DMS79 (cell line): Measurements from ENCODE around the gene CCDC149.

Experiments used
- DNase-seq: peaks from one replicate; lab custom pipeline; 2025; lab: John Stamatoyannopoulos, UW

Gene CCDC149

DNA sequence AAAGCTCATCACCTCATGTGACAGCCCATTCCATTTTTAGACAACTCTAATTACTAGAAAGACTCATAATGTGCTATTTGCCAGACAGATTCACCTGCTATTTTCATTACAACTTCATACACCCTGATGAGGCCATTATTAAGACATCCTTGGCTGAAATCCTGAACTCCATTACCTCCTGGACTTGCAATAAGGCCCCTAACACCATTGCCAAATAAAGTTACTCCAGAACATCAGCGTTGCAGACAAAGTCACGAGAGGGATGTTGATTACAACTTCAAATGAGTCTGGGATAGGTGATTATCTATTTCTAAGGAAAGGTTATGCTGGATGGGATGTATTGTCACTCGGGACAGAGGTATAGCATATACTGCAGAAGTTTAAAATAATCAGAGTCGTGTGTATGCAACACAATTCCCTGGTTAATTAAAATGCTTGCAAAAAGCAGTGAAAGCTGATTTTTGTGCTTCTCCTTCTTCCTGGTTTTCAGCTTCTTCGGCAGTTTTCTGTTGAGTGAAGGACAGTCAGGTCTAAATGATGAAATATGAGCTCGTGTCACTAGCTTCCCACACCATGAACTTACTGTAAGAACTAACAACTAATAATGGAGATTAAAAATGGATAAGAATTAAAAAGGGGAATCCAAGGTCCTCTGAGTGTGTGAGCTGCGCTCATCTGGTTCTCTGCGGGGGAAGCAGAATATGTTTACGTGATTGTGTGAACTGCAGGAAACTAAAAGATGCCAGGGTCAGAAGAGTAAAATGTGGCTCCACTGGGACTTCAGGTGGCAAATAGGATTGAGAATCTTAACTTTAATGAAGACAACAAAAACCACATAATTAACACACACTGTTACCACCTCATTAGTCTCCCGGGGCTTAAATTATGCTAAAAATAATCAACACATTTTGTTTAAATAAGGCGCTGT, 135.0 kb downstream of the CCDC149 start:
- DNase-seq = no peak

DNA sequence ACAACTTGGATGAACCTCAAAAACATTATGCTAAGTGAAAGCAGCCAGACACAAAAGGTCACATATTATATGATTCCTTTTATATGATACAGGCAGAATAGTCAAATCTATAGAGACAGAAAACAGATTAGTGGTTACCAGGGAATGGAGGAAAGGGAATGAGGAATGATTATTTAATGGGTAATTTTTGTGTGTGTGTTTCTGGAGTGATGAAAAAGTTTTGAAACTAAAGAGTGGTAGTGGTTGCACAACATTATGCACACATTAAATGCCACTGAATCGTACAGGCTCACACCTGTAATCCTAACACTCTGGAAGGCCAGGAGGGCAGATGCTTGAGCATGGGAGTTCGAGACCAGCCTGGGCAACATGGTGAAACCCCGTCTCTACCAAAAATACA, 137.1 kb downstream of the CCDC149 start:
- no peak for DNase-seq

DNA sequence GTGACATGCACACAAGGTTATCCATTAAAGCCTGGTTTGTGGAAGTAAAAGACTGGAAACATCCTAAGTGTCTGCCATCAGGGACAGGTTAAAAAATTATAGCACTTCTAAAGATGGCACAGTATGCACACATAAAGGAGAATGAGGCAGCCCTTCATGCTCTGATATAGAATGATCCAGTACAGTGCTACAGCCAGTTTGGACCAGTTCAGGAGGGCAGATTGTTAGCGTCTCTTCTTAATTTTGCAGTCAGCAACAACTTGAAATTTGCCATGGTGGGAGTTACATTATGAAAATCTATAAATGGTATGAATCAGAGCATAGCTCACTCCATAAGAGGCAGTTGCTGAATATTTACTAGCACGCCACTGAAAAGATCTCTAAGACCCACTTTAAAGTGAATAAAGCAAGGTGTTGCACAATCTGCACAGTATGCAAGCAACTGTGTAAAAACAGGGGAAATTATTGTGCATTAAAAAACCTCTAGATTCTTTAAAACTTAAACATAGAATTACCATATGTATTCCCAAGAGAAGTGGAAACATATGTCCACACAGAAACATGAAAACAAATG, 137.7 kb downstream of the CCDC149 start:
- no peak for DNase-seq

DNA sequence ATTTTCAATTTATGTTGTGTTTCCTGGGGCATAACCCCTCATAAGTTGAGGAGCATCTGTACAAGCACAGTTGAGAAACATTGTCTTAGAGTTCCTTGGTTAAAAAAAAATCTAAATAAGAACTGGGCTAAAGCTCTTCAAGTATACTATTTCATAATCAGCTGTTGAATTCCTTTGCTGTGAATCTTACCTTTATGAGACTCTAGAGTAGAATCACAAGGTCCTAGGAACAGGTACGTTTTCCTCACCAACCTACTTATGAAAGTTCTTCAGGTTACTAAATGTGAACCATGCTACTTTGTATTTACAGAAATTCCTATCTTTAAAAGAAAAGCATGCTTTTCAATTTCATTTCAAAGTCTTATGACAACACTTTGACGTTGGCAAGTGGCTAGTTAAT, 138.4 kb downstream of the CCDC149 start:
- no peak for DNase-seq

DNA sequence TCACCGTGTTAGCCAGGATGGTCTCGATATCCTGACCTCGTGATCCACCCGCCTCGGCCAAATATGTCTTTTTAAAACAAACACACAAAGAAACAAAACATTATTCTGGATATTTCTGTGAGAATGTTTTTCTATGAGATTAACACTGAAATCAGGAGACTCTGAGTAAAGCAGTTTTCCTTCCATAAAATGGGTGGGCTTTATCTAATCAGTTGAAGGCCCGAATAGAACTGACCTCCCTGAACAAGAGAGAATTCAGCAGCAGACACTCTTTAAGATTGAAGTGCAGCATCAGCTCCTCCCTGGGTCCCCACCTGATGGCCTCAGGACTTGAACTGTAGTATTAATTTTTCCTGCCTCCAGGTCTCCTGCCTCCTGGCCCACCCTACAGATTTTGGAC, 139.9 kb downstream of the CCDC149 start:
- DNase-seq = no peak

DNA sequence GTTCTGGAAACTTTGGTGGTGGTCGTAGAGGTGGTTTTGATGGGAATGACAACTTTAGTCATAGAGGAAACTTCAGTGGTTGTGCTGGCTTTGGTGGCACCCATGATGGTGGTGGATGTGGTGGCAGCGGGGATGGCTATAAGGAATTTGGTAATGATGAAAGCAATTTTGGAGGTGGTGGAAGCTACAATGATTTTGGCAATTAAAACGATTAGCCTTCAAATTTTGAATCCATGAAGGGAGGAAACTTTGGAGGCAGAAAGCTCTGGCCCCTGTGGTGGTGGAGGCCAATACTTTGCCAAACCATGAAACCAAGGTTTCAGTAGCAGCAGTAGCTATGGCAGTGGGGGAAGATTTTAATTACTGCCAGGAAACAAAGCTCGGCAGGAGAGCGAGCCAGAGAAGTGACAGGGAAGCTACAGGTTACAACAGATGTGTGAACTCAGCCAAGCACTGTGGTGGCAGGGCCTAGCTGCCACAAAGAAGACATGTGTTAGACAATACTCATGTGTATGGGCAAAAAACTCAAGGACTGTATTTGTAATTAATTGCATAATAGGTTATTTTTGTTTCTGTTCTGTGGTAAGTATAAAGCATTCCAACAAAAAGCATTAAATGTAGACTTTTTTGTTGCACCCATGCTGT, 140.7 kb downstream of the CCDC149 start:
- DNase-seq = no peak

DNA sequence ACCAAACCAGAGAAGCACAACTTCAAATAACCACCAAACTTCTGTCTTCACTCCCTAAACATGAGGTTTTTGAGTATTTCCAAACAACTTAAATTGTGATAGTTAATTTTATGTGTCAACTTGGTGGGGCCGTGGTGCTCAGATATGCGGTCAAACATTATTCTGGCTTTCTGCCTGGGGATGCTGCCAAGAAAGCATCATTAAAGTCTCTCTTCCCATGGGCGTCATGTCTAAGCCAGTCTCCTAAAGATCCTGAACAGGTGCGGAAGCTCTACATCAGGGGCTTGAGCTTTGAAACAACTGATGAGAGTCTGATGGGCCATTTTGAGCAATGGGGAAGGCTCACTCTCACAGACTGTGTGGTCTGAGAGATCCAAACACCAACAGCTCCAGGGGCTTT, 141.6 kb downstream of the CCDC149 start:
- DNase-seq = no peak

DNA sequence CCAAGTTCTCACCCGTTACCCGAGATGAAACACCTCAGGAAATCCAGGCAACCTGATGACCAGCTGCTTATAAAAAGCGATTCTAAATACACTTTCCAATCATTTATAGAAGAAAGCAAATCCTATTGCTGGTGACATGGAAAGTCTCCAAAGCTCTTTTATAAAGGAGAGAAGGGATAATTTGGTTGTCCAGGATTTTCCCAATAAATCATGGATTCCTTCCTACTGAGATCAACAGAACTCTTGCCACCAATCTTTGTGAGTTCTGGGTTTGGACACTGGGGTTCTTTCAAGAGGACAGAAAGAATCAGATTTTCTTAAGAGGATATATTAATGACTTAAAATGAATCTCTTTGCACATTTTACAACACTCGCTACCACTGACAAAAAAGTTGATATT, 142.2 kb downstream of the CCDC149 start:
- no peak for DNase-seq

DNA sequence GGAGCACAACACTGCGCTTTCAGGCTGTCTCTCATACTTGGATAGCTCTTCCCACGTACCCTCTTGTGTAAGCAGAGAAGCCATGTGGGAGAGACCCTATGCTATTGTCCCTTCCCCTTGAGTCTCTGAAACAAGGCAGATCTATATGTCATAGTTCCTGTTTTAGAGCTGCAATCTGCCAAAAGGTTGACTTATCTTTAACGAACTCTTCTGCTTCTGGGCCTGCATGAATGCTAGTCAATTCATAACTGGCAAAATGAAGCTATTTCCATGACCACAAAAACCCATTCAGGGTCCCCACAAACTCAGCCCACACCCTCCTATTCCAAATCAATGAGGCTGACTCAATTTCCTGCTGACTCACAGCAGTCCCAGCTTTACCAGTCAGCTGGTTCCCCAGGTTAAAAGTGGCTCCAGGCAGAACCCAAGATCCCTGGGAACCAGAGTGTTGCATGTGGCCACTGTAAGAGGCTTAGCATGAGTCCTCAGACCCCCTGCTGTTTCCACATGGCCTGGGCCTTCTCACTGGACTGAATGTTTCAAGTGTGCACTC, 142.7 kb downstream of the CCDC149 start:
- no peak for DNase-seq

DNA sequence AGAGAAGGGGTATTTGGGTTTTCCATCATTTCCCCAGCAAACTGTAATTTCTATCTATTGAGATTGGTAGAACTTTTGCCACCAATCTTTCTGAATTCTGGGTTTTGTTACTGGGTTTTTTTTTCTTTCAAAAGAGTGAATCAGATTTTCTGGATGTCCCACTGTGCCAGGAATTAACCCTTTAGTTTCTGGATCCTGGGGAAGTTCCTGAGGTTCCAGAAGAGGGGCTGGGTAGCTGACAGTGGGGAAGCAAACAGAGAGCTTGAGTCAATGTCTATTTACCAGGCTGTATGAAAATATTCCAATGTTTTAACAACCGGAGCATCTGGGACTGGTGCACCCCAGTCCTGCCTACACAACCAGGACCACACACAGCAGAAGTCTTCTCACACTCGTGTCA, 143.3 kb downstream of the CCDC149 start:
- DNase-seq = no peak

DNA sequence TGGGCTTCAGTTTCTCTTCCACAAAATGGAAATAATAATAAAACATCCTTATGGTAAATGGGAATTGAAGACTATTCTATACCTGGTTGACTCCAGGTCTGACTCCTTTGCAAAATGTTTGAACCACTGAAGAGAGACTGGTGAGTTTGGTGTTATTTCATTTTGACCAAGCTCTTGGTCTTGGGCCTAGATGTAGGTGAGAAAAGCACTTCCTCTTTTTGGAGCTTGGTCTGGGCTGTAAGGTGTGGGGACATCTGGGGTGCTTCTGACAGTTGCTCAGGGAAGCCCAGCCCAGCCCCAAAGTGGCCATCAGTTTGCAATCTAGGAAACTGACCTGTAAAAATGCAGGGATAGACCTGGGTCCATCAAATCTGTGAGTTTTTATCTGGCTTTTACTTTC, 144.2 kb downstream of the CCDC149 start:
- no peak for DNase-seq

DNA sequence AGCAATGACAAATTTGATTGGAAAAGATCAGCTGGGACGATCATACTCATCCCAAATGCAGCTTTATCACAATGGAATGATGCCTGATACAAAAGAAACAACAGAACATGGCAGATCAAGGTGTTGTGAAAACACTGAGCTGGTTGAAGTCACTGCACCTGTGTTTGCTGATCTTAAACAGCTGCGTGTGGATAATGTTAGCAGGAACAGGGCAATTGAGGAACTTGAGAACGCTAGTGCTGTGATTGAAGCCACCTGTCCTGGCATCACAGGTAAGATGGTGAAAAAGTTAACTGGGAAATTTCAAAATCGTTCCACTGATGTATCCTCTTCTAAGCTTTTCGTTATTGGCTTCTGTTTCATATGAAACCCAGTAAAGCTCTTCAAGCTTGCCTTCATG, 144.8 kb downstream of the CCDC149 start:
- DNase-seq = no peak

DNA sequence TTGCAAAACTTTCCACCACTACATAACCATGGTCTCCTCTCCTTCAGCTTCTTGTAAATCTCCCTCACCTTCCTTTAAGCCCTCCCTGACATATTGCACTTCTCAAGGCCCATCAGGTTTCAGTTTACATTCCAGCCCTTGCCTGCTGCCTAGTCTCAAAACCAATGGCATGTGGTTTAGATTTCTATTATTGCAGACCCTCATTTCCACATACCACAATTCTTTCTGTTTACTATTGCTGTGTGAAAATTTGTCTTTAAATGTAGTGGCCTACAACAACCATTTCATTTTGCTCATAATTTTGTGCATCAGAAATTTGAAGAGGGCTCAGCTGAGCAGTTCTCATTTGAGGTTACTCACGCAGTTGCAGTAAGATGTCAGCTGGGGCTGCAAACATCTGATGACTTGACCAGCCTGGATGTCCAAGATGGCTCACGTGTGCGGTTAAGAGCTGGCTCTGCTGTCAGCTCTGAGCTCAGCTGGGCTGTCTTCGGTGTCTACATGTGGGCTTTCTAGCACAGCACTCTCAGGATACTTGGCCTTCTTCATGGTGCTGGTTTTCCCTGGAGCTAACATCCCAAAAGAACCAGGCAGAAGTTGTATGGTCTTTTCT, 147.4 kb downstream of the CCDC149 start:
- DNase-seq = no peak

DNA sequence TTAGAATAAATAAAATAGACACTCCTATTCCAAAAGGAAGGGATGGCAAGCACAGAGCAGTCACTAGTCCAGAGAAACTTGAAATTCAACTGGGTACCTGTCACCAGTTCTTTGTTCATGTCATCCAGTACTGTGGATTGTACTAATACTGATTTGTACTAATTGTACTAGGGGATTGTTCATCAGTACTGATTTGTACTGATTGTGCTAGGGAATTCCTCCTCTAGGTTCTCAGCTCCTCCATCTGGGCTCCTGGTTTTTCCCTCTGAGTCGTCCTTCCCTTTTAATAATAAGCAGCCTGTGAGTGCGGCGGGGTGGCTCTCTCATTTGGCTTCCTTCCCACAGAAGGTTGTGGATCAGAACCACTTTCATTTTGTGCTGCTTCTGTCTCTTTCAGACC, 148.5 kb downstream of the CCDC149 start:
- DNase-seq = no peak

DNA sequence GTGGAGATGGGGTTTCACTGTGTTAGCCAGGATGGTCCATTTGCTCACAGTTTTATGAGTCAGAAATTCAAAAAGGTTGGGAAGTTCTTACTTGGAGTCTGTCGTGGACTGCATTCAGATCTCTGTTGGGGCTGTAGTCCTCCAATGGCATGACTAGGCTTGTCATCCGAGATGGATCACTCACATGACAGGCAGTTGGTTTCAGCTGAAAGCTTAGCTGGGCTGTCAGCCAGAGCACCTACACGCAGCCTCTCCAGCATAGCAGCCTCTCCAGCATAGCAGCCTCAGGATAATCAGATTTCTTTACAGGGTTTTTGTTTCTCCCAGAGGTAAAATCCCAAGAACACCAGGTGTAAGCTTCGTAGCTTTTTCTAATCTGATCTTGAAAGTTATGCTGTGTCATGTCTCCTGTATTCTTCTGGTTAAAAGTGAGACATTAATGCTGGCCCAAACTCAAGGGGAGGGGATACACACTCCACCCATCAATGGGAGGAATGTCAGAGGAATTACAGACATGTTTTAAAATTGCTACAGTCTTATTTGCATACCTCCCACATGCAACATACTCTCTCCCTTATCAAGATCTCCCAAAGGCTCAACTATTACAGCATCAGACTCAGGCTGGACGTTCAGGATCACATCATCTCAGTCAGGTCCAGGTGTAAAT, 149.1 kb downstream of the CCDC149 start:
- peak; percentile 30 for DNase-seq
